NCI-H187 treated with DMSO at 0.1 percent for 48 hours (cell line): ENCODE measurements around the gene RNF151.

ENCODE experiments used
- DNase-seq: peaks from one replicate; lab custom pipeline; 2025; lab: John Stamatoyannopoulos, UW

RNF151 gene

DNA sequence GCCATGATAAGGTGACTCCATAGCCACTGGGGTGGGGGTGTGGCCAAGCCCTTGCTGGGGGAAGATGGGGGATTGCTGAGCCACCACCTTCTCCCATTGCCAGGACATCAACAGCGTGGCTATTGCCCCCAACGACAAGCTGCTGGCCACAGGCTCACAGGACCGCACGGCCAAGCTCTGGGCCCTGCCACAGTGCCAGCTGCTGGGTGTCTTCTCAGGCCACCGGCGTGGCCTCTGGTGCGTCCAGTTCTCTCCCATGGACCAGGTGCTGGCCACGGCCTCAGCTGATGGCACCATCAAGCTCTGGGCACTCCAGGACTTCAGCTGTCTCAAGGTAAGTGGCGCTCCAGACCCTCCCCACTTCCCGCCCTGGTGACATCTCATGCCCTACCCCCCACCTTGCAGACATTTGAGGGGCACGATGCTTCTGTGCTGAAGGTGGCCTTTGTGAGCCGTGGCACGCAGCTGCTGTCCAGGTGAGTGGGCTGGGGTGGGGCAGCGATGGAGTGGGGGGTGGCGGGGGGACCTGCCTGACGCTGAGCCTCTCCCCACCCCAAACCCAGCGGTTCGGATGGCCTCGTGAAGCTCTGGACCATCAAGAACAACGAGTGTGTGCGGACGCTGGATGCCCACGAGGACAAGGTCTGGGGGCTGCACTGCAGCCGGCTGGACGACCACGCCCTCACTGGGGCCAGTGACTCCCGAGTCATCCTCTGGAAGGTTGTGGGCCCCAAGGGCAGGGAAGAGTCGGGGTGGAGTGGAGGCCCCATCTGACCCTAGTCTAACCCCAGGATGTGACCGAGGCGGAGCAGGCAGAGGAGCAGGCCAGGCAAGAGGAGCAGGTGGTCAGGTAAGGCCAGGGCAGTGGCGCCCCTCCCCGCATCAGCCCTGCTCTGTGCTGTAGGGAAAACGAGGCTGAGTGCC, 10.6 kb downstream of the RNF151 start:
- DNase-seq = no peak

DNA sequence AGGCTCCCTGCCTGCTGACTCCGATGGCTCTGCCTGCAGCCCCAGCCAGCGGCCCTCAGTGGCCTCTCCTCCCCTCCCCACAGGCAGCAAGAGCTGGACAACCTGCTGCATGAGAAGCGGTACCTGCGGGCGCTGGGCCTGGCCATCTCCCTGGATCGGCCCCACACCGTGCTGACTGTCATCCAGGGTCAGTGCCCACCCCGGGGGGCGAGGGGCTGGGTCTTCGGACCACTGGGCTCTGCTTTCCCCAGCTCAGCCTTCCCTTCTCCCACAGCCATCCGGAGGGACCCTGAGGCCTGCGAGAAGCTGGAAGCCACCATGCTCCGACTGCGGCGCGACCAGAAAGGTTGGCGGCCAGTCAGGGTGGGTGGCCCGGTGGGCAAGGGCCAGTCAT, 11.2 kb downstream of the RNF151 start:
- no peak for DNase-seq

DNA sequence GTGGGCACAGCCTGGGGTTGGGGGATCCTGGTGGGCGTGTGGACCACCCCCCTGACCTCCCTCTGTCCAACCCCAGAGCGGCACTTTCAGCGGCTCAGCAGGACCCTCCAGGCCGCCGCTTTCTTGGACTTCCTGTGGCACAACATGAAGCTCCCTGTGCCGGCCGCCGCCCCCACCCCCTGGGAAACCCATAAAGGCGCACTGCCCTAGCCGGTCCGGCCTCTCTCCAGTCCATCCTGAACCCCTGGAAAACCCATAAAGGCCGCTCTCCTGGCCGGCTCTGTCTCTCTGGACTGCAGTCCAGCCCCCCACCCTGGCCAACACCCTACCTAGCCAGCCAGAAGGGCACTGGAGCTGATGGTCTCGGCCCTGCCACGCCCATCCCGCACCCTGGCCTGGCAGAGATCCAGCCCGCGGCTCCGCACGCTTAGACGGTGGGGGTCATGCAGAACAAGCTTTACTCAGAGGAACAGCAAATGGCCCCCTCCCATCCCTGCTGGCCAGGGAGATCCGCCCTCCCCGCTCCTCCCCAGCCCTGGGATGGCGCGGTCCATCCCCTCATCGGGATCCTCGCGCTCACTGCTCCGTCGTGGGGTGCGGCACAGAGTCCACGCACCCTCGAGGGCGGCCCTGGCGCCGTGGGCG, 11.9 kb downstream of the RNF151 start:
- no peak for DNase-seq

DNA sequence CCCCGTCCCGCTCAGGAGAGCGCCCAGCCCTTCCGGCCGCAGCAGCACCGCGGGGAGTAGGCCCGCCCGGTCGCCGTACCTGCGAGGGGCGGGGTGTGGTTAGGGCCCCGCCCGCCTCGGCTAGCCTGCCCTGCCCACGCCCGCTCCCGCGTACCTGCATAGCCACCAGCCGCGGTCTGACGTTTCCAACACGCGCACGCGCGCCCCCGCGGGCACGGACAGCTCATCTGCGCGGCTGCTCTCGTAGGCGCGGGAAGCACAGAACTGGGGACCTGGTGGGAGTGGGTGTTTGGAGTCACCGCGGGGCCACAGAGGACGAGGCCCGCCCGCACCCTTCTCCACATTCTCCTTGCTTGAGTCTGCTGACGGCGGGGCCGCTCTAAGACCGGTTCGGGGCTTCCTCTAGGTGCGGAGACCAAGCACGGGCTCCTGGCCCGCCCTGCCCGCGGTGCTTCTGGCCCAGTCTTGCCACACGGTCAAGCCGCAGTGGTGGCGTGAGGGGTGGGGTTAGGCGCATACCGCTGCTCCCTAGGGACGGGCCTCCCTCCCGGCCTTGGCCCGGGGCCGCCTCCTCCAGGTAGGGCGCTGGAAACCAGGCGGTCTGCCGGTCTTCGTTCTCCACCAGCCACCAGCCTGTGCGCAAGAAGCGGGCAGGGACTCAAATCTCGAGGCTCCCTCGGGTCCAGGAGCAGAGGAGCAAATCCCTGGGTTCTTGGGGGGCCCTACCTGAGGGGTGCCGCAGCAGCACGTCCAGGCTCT, 12.8 kb downstream of the RNF151 start:
- DNase-seq = no peak

DNA sequence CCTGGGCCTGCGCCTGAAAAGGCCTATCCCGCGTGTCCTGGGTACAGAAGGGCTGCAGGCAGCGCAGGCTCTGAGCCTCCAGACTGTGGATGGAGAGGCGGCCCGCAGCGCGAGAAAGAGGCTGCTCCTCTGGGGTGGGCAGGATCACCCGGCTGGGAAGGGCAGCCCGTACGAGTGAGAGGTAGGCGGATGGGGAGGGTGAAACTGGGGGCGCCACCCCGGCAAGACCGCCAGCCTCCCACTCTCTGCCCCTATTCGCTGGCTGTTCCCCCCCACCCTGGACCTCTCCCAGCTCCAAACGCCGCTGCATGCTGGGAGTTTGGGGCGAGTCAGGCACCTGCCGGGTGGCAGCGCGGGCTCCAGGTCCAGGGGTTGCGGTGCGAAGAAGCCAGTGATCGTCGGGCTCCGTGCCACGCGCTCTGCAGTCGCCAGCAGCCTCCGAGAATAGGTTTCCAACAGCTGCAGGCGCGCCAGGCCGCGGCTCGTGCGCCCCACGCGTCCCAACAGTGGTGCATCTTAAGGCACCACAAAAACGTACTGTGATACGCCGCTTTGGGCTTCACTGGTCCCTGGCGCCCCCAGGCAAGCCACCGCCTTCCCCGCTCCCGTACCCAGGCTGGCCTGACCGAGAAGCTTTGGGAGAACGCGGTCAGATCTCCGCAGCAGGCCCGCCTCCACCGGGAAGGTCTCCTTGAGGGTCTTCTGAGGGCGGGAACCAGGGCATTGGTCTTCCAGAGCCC, 13.5 kb downstream of the RNF151 start:
- DNase-seq = no peak

DNA sequence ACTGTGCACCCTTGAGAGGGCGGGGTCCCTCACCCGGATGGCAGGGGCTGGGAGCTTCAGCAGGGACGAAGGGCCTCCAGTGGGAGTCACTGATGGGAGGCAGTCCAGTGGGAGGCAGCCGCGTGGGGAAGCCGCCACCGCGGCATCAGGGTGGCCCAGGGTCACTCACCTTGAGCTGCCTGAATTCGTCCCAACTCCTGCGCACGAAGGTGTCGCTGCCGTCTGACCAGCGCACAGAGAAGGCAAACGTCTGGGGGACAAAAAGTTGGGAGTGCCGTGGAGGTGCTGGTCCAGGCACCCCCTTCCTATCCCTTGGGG, 14.1 kb downstream of the RNF151 start:
- no peak for DNase-seq

DNA sequence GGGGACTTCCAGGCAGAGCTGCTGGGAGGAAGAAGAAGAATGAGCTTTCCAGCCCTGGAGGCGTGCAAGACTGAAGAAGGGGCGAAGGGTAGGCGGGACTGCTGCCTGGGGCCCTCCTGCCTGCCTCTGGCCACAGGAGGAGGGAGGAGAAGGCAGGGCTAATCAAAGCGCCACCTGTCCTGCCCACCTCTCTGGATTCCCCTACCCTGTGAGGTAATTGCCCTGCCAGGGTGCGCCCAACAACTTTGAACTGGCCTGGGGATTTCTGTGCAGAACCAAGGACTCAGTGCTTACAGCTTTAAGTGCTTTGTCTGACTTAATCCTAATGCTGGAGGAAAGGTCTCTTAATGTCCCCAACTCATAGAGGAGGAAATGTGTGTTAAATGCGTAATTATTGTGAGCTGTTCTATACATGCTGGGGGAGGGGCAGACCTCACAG, 14.8 kb downstream of the RNF151 start, which contains the start of gene NOXO1:
TSS of gene NOXO1 (minus strand) at position 72 of the 439 bp plus-strand sequence. CDS start 290 bp downstream, outside the sequence.
- DNase-seq = no peak

DNA sequence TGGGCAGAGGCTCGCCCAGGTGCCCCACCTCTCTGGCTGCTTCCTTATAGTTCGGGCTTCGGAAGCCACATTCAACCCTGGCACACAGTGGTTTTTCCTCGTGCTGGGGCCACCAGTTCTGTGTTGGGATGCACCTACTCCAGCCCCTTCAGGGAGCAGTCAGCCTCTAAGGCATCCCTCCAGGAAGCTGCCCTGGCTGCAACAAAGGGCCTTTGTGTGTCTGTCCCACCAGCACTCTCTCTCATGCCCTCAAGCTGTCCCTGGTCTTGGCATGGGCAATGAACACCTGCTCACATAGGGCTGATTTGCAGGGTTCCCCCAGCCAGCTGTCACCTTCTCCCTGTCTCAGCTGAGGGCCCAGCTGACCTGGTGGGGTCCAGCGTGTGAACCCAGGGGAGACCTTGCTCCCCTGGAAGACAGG, 15.4 kb downstream of the RNF151 start:
- DNase-seq = no peak

DNA sequence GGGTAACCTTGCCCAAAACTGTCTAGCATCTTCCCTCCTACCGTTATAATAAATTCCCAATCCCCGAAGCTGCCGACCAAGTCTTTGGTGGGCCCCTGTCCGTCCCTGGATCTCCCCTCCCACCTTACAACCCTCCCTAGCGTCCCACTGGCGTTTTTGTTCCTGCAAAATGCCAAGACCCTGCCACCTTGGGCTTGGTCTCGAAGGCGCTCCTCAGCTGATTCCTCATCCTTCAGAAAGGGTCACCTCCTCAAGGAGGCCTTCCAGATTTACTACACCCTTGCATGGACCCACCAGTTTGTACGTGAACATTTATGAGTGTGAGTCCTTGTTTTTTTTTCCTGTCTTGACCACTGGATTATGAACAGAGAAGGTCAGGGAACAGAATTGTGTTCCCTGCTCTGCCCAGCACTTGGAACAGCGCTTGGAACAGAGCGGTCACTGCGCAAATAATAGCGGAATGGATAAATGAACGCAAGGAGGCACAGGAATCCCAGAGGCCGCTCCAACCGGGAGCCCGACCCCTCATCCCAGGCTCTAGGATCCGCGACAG, 16.4 kb downstream of the RNF151 start:
- no peak for DNase-seq

DNA sequence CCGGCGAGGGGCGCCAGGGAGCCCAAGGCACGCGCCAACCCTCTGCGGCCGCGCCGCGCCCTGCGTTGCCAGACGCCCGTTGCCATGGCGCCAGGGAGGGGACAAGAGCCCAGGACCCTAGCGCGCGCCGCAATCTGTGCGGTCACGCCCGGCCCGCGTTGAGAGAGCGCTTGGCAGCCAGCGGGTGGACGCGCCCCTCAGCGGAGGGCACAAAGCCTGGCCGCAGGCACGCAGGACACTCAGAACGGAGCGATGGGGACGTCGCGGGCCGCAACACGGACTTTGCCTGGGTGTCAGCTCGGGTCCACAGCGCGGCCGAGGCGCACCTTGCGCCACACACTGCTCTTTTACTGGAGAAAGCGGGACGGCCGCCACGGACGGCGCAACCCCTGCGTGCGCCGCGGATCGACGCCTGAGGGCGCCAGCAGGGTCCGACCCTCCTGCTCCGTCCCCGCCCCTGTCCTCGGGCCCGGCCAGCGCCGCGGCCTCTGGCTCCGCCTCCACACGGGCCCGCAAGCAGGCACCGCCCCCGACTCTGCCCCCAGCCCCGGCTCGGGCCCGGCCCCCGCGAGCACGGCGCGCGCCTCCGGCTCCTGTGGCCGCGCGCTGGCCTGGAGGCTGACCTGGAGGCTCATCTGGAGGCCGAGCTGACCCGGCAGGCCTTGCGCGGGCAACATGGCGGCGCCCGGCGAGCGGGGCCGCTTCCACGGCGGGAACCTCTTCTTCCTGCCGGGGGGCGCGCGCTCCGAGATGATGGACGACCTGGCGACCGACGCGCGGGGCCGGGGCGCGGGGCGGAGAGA, 17.1 kb downstream of the RNF151 start, which contains the start of gene GFER:
TSS of gene GFER (plus strand) at position 650 of the 803 bp plus-strand sequence. CDS start at position 676, 26 bp downstream.
- DNase-seq = peak; percentile 60

DNA sequence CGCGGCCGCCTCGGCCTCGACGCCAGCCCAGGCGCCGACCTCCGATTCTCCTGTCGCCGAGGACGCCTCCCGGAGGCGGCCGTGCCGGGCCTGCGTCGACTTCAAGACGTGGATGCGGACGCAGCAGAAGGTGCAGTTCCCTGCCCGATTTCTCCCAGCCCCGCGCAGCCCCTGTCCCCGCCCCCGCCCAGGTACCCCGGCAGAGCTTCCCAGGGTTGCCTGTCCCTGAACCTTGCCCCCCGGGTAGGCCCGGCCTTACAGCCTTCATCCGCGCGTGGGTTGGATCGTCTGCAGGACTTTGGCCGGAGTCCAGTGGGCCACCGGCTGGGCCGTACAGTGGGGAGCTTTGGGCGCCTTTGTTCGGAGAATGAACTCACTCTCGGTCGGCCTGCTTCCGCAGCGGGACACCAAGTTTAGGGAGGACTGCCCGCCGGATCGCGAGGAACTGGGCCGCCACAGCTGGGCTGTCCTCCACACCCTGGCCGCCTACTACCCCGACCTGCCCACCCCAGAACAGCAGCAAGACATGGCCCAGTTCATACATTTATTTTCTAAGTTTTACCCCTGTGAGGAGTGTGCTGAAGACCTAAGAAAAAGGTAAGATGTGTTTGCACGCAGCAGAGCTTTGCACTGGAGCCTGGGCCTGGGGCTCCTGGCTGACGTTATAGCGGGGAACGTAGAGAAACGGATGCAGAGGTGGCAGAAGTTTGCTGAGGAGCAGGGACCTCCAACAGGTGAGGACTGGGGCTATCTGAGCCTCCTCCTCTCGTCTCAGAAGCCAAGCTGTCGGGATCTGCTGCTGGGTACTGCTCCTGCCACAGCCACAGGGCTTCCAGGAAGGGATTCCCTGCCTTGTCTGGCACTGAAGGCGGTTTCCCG, 17.9 kb downstream of the RNF151 start:
- DNase-seq = no peak

DNA sequence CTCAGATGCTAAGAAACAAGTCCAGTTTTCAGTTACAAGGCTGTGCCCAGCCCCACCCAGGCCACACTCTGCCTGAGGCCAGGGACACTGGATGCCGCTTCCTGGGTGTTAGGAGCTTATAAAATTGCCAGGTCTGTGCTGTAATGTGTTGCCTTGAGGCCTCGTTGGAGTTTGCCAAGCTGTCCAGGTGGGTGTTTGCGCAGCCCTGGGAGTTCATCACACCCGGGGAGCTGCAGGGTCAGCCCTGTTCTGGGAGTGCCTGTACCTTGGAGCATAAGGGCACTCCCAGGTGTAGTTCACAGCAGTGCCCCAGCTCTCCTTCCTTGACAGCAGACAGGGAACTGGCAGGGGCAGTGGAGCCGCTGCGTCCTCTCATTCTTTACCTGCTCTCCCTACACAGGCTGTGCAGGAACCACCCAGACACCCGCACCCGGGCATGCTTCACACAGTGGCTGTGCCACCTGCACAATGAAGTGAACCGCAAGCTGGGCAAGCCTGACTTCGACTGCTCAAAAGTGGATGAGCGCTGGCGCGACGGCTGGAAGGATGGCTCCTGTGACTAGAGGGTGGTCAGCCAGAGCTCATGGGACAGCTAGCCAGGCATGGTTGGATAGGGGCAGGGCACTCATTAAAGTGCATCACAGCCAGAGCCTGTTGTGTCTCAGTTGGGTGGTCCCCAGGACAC, 19.0 kb downstream of the RNF151 start:
- DNase-seq = no peak

DNA sequence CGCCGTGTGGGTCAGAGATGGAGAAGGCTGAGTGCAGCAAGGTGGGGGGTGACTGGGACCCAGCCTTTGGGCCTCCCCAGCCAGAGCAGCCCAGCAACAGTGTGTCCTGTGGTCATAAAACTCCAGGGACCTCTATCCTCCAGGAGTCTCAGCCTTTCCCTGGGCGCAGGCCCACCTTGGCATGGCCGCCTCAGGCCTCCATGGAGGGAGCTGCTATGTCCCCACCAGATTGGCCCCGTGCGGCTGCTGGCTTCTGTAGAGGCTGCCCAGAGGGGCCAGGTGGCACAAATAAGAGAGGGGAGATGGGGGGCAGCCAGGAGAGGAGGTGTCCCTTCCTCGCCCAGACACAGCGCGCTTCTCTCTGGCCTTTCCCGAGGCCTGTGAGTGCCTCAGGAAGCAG, 20.5 kb downstream of the RNF151 start:
- no peak for DNase-seq

DNA sequence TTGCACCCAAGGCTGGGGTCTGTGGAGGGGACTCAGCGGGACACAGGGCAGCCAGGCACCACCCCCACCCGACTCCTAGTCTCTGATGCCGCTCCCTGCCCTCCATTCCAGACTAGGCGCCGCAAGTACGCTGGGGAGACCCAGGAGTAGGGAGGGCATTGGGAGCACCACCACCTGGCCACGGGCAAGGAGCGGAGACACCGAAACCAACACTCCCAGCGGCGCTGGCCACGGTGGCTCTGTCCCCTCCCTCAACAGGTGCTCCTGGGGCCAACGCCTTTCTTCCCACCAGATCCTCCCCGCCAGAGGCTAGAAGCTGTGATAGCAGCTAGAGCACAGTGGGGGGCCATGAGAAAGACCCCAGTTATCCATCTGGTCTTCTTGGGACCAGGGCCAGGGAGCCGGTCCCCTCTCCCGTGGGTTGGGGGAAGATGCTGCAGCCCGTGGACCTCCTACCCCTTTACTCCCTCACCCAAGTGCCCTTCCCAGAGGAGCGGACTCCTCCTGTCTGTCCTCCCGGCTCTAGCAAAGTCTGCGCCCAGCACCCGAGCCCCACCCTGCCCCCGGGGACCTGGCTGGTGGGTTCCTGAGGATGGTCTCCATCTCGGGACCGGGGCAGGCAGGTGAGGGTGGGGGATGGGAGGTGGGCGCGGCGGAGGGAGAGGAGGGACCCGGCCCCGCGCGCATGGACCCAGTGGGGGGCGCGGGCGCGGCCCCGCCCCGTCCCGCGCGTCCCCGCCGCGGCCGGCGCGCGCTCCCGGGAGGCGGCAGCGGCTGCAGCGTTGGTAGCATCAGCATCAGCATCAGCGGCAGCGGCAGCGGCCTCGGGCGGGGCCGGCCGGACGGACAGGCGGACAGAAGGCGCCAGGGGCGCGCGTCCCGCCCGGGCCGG, 22.8 kb downstream of the RNF151 start, which contains the start of gene SYNGR3:
TSS of gene SYNGR3 (plus strand) at position 762 of the 892 bp plus-strand sequence. CDS start 133 bp downstream, outside the sequence.
- no peak for DNase-seq

DNA sequence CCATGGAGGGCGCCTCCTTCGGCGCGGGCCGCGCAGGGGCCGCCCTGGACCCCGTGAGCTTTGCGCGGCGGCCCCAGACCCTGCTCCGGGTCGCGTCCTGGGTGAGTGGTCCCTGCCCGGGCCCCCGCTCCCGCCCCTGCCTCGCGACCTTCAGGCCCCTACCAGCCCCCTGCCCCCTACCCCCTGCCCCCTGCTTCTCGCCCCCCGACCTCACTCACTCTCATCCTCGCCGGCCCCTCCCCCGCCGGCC, 23.4 kb downstream of the RNF151 start:
- no peak for DNase-seq

DNA sequence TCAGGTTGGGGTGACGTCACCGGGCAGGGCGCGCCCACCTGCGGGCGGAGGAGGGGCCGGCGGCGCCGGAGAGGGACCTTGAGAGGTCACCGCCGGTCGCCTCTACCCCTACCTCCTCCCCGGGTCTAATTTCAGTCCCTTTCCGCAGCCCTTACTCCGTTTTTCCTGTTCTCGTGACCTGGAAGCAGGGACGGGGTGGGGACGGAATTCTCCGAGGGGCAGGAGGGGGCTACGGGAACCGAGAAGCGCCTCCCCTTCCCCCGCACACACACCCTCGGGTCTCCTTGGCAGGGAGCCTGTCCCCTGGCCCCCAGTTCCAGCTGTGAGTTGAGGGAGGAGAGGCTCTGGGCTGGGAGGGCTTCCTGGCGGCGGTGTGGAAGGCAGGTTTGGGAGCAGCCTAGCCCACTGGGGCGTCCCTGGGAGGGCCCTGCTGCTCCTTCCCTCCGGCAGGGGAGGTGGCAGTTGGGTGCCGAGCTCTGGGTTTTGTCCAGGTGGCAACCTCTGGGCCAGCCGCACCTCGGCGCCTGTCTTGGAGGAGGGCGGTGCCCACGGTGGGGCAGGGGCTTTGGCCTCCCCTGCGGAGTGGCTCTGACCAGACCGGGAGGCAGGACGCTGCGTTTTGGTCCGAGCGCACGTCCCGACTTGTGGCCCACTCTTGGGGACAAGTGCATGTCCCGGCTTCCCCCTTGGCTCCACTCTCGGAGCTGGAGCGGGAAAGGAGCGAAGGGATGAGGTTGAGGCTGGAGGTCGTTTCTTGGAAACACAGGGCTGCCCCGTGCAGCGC, 23.9 kb downstream of the RNF151 start:
- DNase-seq = no peak

DNA sequence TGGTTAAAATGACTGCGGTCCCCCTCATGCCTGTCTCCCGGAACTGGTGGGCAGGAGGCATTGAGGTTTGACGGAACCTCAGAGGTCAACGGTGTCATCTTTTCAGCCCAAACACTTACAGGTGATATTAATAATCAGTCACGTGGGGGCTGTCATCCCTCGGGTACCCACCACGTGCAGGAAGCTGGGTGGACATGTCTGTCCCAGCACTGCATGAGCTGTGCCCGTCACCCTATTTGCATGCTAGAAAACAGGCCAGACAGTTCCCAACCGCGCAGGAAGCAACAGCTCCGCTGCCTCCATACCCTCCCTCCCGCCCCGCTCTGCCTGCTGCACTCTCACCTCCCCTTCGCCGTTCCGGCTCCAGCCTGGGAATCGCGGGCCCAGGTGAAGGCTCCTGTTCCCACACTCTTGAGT, 24.5 kb downstream of the RNF151 start:
- no peak for DNase-seq
